ENCODE data around the gene OXGR1.

DNA sequence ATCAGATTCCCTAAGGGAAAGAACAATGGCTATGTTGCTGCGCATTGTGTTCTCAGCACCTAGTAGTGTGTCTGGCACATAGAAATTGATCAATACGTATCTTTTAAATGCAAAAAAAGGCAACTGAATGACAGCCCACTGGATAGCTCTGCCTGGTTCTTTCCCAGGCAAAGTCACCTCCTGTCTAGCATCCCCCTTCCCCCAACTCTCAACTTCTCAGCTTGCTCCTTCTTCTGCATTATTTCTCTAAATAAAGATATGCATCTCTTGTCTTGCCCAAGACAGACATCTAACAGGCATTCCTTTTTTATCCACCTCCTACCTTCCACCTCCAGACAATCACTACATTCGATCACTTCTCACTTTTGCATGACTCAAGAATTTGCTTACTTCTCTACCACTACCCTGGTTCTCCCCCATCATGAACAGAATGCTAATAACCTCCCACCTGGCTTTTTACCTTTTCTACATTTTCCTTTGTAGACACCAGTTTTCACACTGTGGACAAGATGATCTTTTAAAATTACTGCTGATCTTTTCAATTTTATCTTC lies 26.5 kb upstream of the OXGR1 start:
- TF ChIP-seq, protein P1, sequence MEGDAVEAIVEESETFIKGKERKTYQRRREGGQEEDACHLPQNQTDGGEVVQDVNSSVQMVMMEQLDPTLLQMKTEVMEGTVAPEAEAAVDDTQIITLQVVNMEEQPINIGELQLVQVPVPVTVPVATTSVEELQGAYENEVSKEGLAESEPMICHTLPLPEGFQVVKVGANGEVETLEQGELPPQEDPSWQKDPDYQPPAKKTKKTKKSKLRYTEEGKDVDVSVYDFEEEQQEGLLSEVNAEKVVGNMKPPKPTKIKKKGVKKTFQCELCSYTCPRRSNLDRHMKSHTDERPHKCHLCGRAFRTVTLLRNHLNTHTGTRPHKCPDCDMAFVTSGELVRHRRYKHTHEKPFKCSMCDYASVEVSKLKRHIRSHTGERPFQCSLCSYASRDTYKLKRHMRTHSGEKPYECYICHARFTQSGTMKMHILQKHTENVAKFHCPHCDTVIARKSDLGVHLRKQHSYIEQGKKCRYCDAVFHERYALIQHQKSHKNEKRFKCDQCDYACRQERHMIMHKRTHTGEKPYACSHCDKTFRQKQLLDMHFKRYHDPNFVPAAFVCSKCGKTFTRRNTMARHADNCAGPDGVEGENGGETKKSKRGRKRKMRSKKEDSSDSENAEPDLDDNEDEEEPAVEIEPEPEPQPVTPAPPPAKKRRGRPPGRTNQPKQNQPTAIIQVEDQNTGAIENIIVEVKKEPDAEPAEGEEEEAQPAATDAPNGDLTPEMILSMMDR (conservative IDR thresholded peaks at IDR 0.05; ENCODE audit: low read length) = no peak
- no peak for TF ChIP-seq EZH2phosphoT487 (IDR thresholded peaks at IDR 0.05; ENCODE audit: borderline replicate concordance, low read depth, low read length)

Measured in OCI-LY7 (cell line).